Germinal center (tissue), 1 donor: Measurements from ENCODE around the gene FCN3.
A peak's percentile ranks its signal among the peaks of the same experiment; 100 is the strongest.

Experiments
- DNase-seq: peaks from one replicate; pipeline ENCODE4 v3.0.0; 2012; ENCODE audit warnings: mixed read lengths, low spot score

Gene FCN3

GRCh38 chr1:27380224-27380623 lies 5.6 kb upstream of the FCN3 start:
- DNase-seq: no peak

GRCh38 chr1:27379564-27380122 lies 5.0 kb upstream of the FCN3 start:
- DNase-seq: no peak

- no peak for DNase-seq
These were observed 3.3 kb upstream of the FCN3 start for GRCh38 chr1:27377760-27378495.

- no peak for DNase-seq
These were observed 1.6 kb downstream of the FCN3 start for GRCh38 chr1:27372808-27373690.

GRCh38 chr1:27372022-27372807 lies 2.4 kb downstream of the FCN3 start:
- DNase-seq: no peak

GRCh38 chr1:27368869-27369582 lies 5.6 kb downstream of the FCN3 start:
- DNase-seq: no peak

GRCh38 chr1:27367160-27367650 lies 7.4 kb downstream of the FCN3 start:
- DNase-seq: no peak

GRCh38 chr1:27366411-27367159 lies 8.0 kb downstream of the FCN3 start, which contains the start of gene MAP3K6:
Gene MAP3K6, minus strand, starts transcription at chr1:27366961. Its CDS starts 364 bp downstream, at chr1:27366597.
- DNase-seq: peak; percentile 69

GRCh38 chr1:27366113-27366410 lies 8.6 kb downstream of the FCN3 start:
- peak; percentile 74 for DNase-seq

- peak; percentile 93 for DNase-seq
These were observed 9.1 kb downstream of the FCN3 start for GRCh38 chr1:27365372-27366112.

GRCh38 chr1:27364696-27365371 lies 9.8 kb downstream of the FCN3 start:
- no peak for DNase-seq

- no peak for DNase-seq
These were observed 10.6 kb downstream of the FCN3 start for GRCh38 chr1:27363766-27364695.

- DNase-seq: no peak
These were observed 13.1 kb downstream of the FCN3 start for GRCh38 chr1:27361553-27361952.

- DNase-seq: no peak
These were observed 13.6 kb downstream of the FCN3 start for GRCh38 chr1:27361044-27361402.

GRCh38 chr1:27360159-27361043 lies 14.2 kb downstream of the FCN3 start:
- peak; percentile 78 for DNase-seq

- DNase-seq: peak; percentile 47
These were observed 14.8 kb downstream of the FCN3 start for GRCh38 chr1:27359822-27360158.

- DNase-seq: no peak
These were observed 15.7 kb downstream of the FCN3 start for GRCh38 chr1:27358928-27359313.
